RPMI8226 (cell line): Measurements from ENCODE around the gene TICAM1.
A peak's percentile ranks its signal among the peaks of the same experiment; 100 is the strongest.

Experiments used
- DNase-seq: peaks from one replicate; pipeline ENCODE4 v3.0.0-alpha.2; 2015

The TICAM1 gene

GRCh38 chr19:4768934-4769777 is 62.4 kb downstream of the TICAM1 start:
- peak; percentile 94 for DNase-seq
